Measurements from ENCODE around the gene AOPEP.
"Not testable (repeated sequence)": the region's sequence is repeated elsewhere in the genome, so short reads cannot be mapped to it uniquely, and the experiment has no call there.

Gene AOPEP

GRCh38 chr9:94818178-94818541 is 91.7 kb downstream of the AOPEP start:
- DNase-seq (ENCODE audit: low spot score) = no peak

- no peak for DNase-seq (ENCODE audit: low spot score)
These were observed 92.7 kb downstream of the AOPEP start for GRCh38 chr9:94819161-94819687.

DNA sequence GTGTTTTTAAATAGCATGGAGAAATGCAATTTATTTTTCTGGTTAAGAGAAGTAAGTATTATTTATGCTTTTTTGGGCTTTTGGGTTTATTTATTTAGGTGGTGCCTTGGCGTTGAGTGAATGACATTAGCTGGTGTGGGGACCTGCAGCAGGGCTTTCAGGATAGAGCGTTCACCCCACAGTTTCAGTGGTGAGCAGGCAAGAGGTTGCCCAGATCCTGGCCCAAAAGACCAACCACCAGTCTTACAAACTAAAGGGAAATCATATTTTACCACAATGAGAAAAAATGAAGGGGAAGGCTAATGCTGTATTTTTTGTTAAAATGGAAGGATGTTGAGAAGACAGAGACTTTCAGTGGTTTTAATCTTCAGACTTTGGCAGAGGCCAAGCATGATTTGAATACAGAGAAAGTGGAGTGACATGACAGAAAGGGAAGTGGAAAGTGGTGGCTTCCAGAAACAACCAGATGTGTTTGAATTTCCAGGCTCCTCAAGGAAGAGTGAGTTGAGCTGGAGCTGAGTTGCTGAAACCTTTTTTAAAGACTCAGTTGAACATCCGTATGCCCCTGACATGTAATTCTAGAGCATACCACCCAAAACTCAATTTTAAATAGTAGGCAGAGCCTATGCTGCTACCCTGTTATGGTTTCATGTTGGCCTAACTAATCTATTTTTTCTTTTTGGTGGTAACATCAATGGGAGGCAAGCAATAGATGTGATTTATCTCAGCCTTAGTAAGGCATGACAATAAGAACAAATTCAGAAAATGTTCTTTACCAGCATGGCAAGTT is 94.8 kb downstream of the AOPEP start:
- no peak for DNase-seq (ENCODE audit: low spot score)

GRCh38 chr9:94822273-94822672 is 95.8 kb downstream of the AOPEP start:
- DNase-seq (ENCODE audit: low spot score) = no peak

DNA sequence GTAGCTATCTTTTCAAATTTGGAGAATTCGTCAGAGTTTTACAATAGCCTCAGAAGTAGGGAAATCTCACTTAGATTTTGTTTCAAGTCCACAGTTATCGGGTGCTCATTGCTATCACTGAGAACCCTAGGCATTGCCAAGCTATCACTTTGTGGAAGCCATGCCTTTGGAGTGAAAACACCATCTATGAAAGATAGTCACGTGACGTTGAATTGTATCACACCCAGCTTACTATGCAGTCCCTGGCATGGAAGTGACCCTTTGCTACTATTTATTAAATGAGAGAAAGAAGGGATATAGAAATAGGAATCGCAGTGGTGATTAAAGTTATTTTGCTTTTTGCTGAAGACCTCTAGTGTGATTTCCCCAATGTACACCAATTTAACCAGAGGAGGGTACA is 97.2 kb downstream of the AOPEP start:
- DNase-seq (ENCODE audit: low spot score) = no peak

- no peak for DNase-seq (ENCODE audit: low spot score)
These were observed 97.9 kb downstream of the AOPEP start for GRCh38 chr9:94824411-94824810.

DNA sequence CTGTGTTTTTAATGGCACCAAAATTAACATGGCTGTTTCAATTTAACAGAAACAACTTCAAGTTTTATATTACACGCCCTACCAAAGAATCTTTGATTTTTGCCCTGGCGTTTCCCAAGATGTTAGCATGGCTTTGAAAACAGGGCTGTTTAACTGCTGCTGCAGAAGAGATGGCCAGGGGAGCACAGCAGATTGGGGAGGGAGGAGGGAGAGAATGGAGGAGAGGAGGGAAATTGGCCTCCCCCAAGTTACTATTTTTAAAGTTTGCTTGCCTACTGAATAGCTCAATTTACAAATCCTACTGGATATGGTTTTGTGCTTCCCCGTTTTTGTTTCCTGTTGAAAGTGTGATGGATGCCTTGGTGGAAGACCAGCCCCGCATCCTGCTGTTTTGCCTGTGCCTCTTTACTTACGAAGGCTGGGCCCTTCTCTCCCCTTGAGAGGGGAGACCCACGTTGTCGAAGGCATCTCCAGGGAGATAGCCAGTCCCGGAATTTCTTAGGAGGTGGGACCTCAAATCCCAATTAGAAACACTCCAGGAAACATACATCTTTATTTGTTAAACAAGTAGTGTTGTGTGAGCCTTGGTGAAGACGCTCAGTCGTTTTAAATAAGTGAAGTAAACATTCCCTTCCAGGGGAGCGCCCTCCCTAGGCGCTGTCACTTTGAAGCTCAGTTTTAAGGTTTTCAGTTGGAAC is 98.6 kb downstream of the AOPEP start:
- no peak for DNase-seq (ENCODE audit: low spot score)

GRCh38 chr9:94825611-94825958 is 99.1 kb downstream of the AOPEP start:
- no peak for DNase-seq (ENCODE audit: low spot score)

- DNase-seq (ENCODE audit: low spot score) = no peak
These were observed 99.5 kb downstream of the AOPEP start for GRCh38 chr9:94826044-94826443.

- no peak for DNase-seq (ENCODE audit: low spot score)
These were observed 100.3 kb downstream of the AOPEP start for GRCh38 chr9:94826644-94827410.

DNA sequence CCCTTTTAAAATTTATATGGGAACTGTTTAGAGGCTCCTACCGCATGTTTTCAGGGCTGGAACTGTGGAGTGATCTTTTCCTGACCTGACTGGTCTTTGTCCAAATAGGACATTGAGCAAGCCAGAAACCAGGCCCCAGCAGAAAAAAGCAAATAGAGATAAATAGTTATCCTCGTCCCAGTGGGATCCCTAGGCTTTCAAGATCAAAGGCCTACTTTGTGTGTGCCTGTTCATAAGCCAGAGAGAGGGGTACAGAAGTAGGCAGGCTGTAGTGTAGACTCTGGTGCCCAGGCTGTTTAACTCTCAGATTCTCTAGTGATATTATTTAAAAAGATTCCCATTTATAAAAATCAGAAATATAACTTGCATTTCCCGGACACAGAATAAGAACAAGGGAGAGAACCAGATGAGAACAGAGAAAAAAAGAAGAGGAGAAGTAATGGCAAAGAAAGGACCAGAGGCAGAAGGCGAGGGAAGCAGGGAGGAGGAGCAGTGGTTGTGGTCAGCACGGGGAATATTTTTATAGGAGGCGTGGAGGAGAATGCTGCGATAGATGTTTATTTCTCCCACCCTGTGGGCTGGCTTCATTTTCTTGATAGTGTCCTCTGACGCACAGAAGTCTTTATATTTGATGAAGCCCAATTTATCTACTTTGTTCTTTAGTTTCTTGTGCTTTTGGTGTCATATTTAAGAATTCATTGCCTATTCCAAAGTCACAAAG is 101.2 kb downstream of the AOPEP start:
- DNase-seq (ENCODE audit: low spot score) = no peak

DNA sequence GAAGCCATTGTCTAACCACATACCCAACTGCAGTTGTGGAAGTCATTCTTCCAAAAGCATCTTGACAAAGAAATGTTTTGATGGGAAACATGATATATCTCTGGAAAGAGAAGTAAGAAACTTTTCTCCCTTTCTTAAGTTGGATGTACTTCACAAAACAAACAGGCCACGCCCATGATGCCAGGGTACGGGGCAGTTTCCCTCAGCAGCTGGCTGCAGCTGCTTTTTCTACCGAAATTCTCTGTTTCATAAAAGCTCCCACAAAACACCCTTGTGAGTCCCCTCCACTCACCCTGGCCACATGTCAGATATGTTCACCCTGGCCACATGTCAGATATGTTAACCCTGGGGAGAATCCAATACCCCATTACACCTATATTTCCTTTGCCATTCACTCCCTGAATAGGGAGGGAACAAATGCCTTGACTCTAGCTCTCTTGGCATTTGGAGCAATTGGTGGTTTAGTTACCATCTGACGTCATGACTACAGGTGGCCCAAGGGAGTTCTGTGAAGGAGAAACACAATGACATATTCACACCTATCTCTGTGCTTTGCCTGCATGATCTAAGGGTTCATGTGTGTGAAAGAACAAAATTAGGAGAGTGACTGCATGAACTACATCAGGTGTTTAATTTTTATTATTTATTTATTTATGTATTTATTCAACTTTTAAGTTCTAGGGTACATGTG is 103.0 kb downstream of the AOPEP start:
- no peak for DNase-seq (ENCODE audit: low spot score)

- not testable (repeated sequence) for DNase-seq (ENCODE audit: low spot score)
These were observed 103.6 kb downstream of the AOPEP start for GRCh38 chr9:94830071-94830604.

DNA sequence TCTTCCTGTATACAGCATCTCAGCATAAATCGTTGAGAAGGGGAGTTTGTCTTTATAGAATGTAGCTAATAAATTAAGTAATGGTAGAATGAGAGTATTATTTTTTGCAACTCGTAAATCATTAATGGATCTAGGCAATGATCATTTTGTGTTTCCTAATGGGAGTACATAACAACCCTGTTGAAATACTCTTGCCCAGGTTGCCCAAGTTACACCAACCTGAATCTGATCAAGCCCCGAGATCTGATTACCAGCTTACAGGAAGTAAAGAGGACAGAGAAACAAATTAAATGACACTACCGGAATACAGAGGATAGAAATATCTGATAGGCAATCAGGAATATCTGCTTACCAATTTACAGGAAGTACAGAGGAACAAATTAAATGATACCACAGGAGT is 107.3 kb downstream of the AOPEP start:
- no peak for DNase-seq (ENCODE audit: low spot score)

- no peak for DNase-seq (ENCODE audit: low spot score)
These were observed 110.9 kb downstream of the AOPEP start for GRCh38 chr9:94837404-94837803.

- no peak for DNase-seq (ENCODE audit: low spot score)
These were observed 112.9 kb downstream of the AOPEP start for GRCh38 chr9:94839398-94839797.

DNA sequence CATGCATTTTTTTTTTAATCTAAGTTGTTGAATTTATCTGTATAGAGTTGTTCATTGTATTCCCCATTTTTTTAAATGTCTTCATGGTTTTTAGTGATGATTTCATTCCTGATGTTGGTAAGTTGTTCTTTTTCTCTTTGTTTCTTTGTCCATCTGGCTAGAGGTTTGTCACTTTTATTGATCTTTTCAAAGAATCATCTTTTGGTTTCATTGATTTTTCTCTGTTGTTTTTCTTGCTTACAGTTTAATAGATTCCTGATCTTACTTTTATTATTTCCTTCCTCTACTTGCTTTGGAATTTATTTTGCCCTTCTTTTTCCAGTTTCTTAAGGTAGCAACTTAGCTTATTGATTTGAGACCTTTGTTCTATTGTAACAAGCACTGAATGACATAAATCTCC is 114.2 kb downstream of the AOPEP start:
- no peak for DNase-seq (ENCODE audit: low spot score)

GRCh38 chr9:94843134-94843533 is 116.6 kb downstream of the AOPEP start:
- DNase-seq (ENCODE audit: low spot score) = no peak

DNA sequence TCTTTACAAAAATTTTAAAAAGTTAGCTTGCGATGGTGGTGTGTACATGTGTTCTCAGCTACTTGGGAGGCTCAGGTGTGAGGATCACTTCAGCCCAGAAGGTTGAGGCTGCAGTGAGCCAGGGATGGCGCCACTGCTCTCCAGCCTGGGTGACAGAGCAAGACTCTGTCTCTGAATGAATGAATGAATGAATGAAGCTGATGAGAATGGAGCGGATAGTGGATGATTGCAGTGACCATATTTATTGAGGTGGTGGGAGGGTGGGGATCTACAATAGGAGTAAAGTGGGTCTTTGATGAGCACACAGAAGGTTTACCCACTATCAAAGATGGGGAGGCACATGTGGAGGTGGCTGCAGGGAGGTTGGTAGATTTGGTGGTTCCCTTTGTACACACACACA is 120.2 kb downstream of the AOPEP start:
- no peak for DNase-seq (ENCODE audit: low spot score)

DNA sequence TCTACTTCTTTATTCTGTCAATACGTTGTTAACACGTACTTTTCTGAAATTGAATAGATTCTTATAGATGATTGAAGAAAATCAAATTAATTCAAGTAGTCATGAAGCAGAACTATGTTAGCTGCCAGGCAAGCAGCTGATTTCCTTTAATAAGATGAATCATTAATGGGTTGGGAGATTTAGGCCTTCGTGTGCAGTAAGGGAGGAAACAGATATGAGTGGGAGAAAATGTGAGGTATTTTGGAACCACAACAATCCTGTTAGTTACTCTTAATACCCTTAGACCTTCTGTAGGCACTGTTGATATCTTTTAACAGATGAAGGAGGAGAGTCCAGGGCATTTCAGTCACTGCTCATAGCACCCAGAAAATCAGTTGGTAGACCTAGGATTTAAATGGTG is 121.0 kb downstream of the AOPEP start:
- DNase-seq (ENCODE audit: low spot score) = no peak

DNA sequence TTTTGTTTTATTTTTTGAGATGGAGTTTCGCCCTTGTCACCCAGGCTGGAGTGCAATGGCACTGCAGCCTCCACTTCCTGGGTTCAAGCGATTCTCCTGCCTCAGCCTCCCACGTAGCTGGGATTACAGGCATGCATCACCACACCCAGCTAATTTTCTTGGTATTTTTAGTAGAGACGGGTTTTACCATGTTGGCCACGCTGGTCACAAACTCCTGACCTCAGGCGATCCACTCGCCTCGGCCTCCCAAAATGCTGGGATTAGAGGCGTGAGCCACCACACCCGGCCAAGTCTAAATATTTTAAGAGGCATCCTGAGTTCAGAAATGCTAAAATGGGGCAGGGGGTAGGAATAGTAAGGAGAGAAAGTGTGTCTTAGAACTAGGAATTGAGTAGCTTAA is 122.3 kb downstream of the AOPEP start:
- DNase-seq (ENCODE audit: low spot score) = not testable (repeated sequence)

Data from CD4-positive, alpha-beta T cell treated with Interleukin-6 at 100 ng/mL for 8 hours (primary cell).